Endothelial cell of umbilical vein (primary cell): Measurements from ENCODE around the gene HSP90AA1. TPM values are rescaled to one million over a fixed set of nuclear protein-coding genes. Genes with fewer than 3 reads are reported as not detected.

Source experiments
- BruUV-seq: library from RNA; stranded (reverse); fragments of 400-500 nt; replicated peaks from 2 replicates; lab custom pipeline; 2021; lab: Mats Ljungman, UMichigan
- CTCF ChIA-PET: fragments of 300-600, 350-600 bp; sonication (Branson Sonifier 250); formaldehyde crosslinking; loops from one replicate; lab custom pipeline; 2021; ENCODE audit warnings: antibody characterized with exemption, inconsistent platforms; lab: Charles Lee
- POLR2A ChIA-PET: fragments of 300-600, 350-600 bp; sonication (Branson Sonifier 250); formaldehyde crosslinking; loops from one replicate; lab custom pipeline; 2021; ENCODE audit warnings: antibody characterized with exemption, inconsistent platforms; lab: Charles Lee
- DNase-seq: peaks from one replicate; pipeline ENCODE4 v3.0.0-alpha.2; 2011; ENCODE audit warnings: low read depth, low spot score
- FAIRE-seq: peaks from 2 replicates; lab custom pipeline; 2011; peaks lifted over from hg19 to GRCh38; lab: Jason Lieb, UNC
- H2AFZ ChIP-seq: 2 replicates; pipeline ENCODE4 v1.6.0; 2012; ENCODE audit warnings: low read depth, low read length, control low read depth, inconsistent platforms
- H3K27ac ChIP-seq: 2 replicates; pipeline ENCODE4 v1.5.1; 2011; ENCODE audit warnings: low read depth, mild to moderate bottlenecking, control low read depth, low read length, moderate library complexity; ENCODE audit not compliant: insufficient read depth
- H3K27me3 ChIP-seq, 2 experiments: 2 replicates each; pipeline versions ENCODE4 v1.6.0 to v1.6.1; 2011; ENCODE audit warnings: low read length in 2 of 2, mixed read lengths in 1 of 2; ENCODE audit not compliant: control insufficient read depth in 2 of 2, insufficient read depth in 2 of 2
- H3K36me3 ChIP-seq, 2 experiments: 2 replicates in 1 of 2; 3 replicates in 1 of 2; pipeline ENCODE4 v1.5.1; 2011; ENCODE audit warnings: low read length in 2 of 2, mild to moderate bottlenecking in 1 of 2, moderate library complexity in 1 of 2; ENCODE audit not compliant: control insufficient read depth in 2 of 2, insufficient read depth in 2 of 2; ENCODE audit errors: extremely low read depth in 1 of 2
- H3K4me1 ChIP-seq: 3 replicates; pipeline ENCODE4 v1.5.1; 2011; ENCODE audit warnings: mild to moderate bottlenecking, low read length; ENCODE audit not compliant: control insufficient read depth, insufficient read depth; ENCODE audit errors: extremely low read depth
- H3K4me2 ChIP-seq: 2 replicates; pipeline ENCODE4 v1.6.1; 2011; ENCODE audit warnings: low read length, control low read depth, mixed read lengths; ENCODE audit not compliant: insufficient read depth
- H3K4me3 ChIP-seq, 3 experiments: fragments of 200-600 bp in 1 of 3; sonication (generic), shearing (Covaris generic) in 1 of 3; replicated peaks in 1 of 3; 2 replicates each; pipeline ENCODE4 v1.5.1; 2011 to 2016; ENCODE audit warnings: control low read depth in 3 of 3, low read length in 3 of 3, mild to moderate bottlenecking in 2 of 3, inconsistent platforms in 1 of 3, low read depth in 1 of 3, moderate library complexity in 1 of 3; ENCODE audit not compliant: insufficient read depth in 1 of 3
- H3K79me2 ChIP-seq: 2 replicates; pipeline ENCODE4 v1.6.0; 2012; ENCODE audit warnings: low read length, inconsistent platforms; ENCODE audit not compliant: control insufficient read depth, insufficient read depth
- H3K9ac ChIP-seq: replicated peaks from 2 replicates; pipeline ENCODE3; 2011; ENCODE audit warnings: low read length, control low read depth; ENCODE audit not compliant: insufficient read depth; ENCODE audit errors: extremely low read depth
- H3K9me1 ChIP-seq: replicated peaks from 3 replicates; pipeline ENCODE4 v1.6.0; 2011; ENCODE audit warnings: mild to moderate bottlenecking, low read length; ENCODE audit not compliant: control insufficient read depth, insufficient read depth; ENCODE audit errors: extremely low read depth
- H3K9me3 ChIP-seq: replicated peaks from 2 replicates; pipeline ENCODE4 v1.5.1; 2012; ENCODE audit warnings: low read length, inconsistent platforms; ENCODE audit not compliant: control insufficient read depth, insufficient read depth
- H4K20me1 ChIP-seq: replicated peaks from 2 replicates; pipeline ENCODE3; 2011; ENCODE audit warnings: mild to moderate bottlenecking, low read length; ENCODE audit not compliant: control insufficient read depth, insufficient read depth; ENCODE audit errors: extremely low read depth
- EZH2 ChIP-seq: IDR thresholded peaks from 2 replicates; pipeline ENCODE4 v1.6.1; 2012; ENCODE audit warnings: borderline replicate concordance, low read depth, mild to moderate bottlenecking, moderate library complexity, low read length, inconsistent platforms; ENCODE audit not compliant: severe bottlenecking
- FOS ChIP-seq: IDR thresholded peaks from 2 replicates; pipeline ENCODE4 v1.6.1; 2011; ENCODE audit warnings: mild to moderate bottlenecking, low read length, moderate library complexity, borderline replicate concordance; ENCODE audit not compliant: insufficient read depth
- GATA2 ChIP-seq: IDR thresholded peaks from 2 replicates; pipeline ENCODE4 v1.7.0; 2011; ENCODE audit warnings: low read depth, mild to moderate bottlenecking, moderate library complexity, mixed read lengths, low read length; ENCODE audit not compliant: insufficient read length, insufficient read depth
- JUN ChIP-seq: IDR thresholded peaks from 2 replicates; pipeline ENCODE4 v1.6.1; 2011; ENCODE audit warnings: borderline replicate concordance, low read depth; ENCODE audit not compliant: insufficient read length, insufficient read depth
- MYC ChIP-seq: IDR thresholded peaks from one replicate; pipeline ENCODE4 v1.6.1; 2011; ENCODE audit warnings: mild to moderate bottlenecking, low read depth, low read length
- POLR2A ChIP-seq: IDR thresholded peaks from 2 replicates; pipeline ENCODE4 v1.6.1; 2012; ENCODE audit warnings: low read depth, mild to moderate bottlenecking, control low read depth, low read length
- POLR2AphosphoS5 ChIP-seq: IDR thresholded peaks from 2 replicates; pipeline ENCODE4 v1.6.1; 2012; ENCODE audit warnings: low read depth, mild to moderate bottlenecking, control low read depth, low read length, moderate library complexity; ENCODE audit not compliant: insufficient read depth
- dilution Hi-C: fragments of 300-500 bp; cut with MboI; formaldehyde crosslinking; loops from one replicate; pipeline ENCODE4 v1.15.0; 2019; ENCODE audit warnings: low sequenced_read_pairs; ENCODE audit not compliant: extremely low pct_ligation_motif_present
- intact Hi-C: fragments of 100-400 bp; cut with micrococcal nuclease; formaldehyde crosslinking; loops from one replicate; pipeline ENCODE4 v1.10.0; 2022
- polyA plus RNA-seq, 4 experiments: library from polyadenylated mRNA; depleted of rRNA in 3 of 4; stranded (reverse) in 3 of 4; unstranded in 1 of 4; fragments of >200 nt; gene quantifications; 2 replicates each; pipeline versions ENCODE4 v1.2.1 to v1.2.3, GENCODE V29; 2011 to 2012; ENCODE audit warnings: missing spikeins in 1 of 4
- total RNA-seq: library from RNA; stranded (reverse); gene quantifications from 2 replicates; pipeline ENCODE4 v1.2.3, GENCODE V29; 2021
- TF ChIP-seq, protein P1 (sequence below): IDR thresholded peaks from 2 replicates; pipeline ENCODE4 v1.6.1; 2011; ENCODE audit not compliant: insufficient read depth, insufficient read length
- TF ChIP-seq, protein P2 (sequence below), 2 donors: IDR thresholded peaks; 1 replicate in 1 of 2; 2 replicates in 1 of 2; pipeline ENCODE4 v1.5.1; 2011; ENCODE audit warnings: low read length in 2 of 2, mild to moderate bottlenecking in 2 of 2, moderate library complexity in 2 of 2, control low read depth in 1 of 2, inconsistent platforms in 1 of 2, low read depth in 1 of 2; ENCODE audit not compliant: insufficient read depth in 1 of 2; ENCODE audit errors: extremely low read depth in 1 of 2

Gene HSP90AA1
- total and polyA plus RNA-seq, 2 donors (not counting 3 experiments of a cell fraction or from before 2014, with no cell fraction given) = 266 to 540 TPM

DNA sequence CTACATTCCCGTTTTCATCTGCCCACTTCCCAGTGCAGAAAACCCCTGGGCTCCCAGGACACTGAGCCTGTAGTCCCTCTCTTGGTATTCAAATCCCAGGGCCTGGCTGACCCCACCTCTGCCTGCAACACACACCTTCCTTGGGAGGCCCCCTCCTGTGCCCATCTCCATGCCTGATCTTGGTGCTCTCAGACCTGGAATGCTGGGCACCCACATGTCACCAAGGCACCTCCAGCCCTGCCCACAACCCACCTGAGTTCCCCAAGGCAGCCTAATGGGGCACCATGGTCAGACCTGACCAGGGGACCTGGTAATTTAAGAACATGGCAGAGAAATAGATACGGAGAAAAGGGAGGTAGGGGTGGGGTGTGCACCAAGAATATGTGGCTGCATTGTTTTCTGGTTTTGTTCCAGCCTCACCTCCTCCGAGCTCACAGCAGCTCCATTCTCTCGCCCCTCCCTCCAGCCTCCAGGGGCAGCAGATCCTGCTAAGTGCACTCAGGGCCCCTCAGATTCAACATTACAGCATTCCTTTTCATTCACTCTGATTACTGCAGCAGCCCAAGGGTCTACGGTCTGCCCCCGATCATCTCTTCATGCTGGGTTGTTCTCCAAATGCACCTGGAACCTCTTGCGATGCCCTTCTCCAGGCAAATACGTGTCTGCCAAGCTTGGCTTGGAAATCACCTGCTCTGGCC lies 9.2 kb upstream of the HSP90AA1 start:
- intact Hi-C loops = loop anchor here (1.0 to 10.0 kb wide), 6 partner anchors 9 to 391 kb away; partner anchors contain the start of gene HSP90AA1
- Histone ChIP-seq H3K9me3 (no peaks in the 10 kb centered on the region), H2AFZ (peak overlapping the region; percentile 23), H4K20me1 (no peaks in the 10 kb centered on the region), H3K4me3 (no peak overlapping the region), H3K4me2 (no peak overlapping the region), H3K27ac (no peak overlapping the region), H3K9ac (no peak overlapping the region), H3K9me1 (no peaks in the 10 kb centered on the region), H3K36me3 (no peaks in the 10 kb centered on the region), H3K4me1 (no peaks in the 10 kb centered on the region), H3K79me2 (no peaks in the 10 kb centered on the region), H3K27me3 (no peaks in the 10 kb centered on the region)
- dilution Hi-C loops = no loop called here
- CTCF ChIA-PET = interaction anchor here (0.5 to 5.0 kb wide), 24 partner anchors 8 to 388 kb away, joined by 3 to 87 read pairs (median 4); no protein-coding TSS in a partner anchor
- FAIRE-seq (no peak), DNase-seq (no peak)
- no TSS peak for BruUV-seq
- POLR2A ChIA-PET = interaction anchor here (1.5 kb wide), 1 partner anchor 33 kb away, joined by 3 read pairs; no protein-coding TSS in a partner anchor
- TF ChIP-seq MYC (no peak), FOS (no peak), POLR2A (no peak)

DNA sequence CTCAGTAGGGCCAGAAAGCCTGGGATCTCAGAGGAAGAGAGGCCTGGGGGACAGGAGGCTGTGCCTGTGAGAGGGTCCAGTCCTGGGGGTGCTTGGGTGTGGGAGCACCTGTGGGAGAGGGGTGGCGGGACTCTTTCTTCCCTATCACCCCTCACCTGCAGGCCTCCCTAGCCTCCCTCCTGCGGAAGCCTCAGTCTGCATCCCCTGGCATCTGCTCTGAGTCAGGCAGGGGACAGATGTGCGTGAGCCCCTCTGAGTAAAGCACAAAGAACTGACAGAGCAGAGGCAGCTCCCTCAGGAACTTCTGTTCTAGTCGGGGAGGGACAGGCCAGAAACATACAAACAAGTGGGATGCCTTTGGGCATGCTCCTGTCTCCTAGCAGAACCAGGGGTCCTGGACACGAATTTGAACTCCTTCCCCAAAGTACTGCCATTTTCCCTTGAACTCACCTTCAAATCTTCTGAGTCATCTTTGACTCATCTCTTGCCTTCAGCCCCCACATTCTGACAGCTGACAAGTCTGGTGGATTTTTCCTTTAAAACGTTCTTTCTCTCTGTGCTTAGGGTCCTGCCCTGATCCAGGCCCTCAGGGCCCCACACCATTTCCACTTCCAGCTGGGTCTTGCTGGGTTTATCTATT lies 8.5 kb upstream of the HSP90AA1 start:
- dilution Hi-C loops (no loop called here), intact Hi-C loops (loop anchor here (10.0 kb wide), 1 partner anchor 391 kb away; no protein-coding TSS in a partner anchor)
- Histone ChIP-seq H3K27me3 (no peaks in the 10 kb centered on the region), H3K27ac (no peak overlapping the region), H3K4me2 (no peak overlapping the region), H4K20me1 (no peaks in the 10 kb centered on the region), H3K9me3 (no peaks in the 10 kb centered on the region), H3K79me2 (no peaks in the 10 kb centered on the region), H3K4me1 (no peaks in the 10 kb centered on the region), H3K36me3 (no peaks in the 10 kb centered on the region), H3K4me3 (no peak overlapping the region), H2AFZ (no peak overlapping the region), H3K9ac (no peak overlapping the region), H3K9me1 (no peaks in the 10 kb centered on the region)
- ChIA-PET POLR2A (interaction anchor here (0.6 kb wide), 1 partner anchor 428 kb away, joined by 3 read pairs; no protein-coding TSS in a partner anchor), CTCF (interaction anchor here (0.9 to 5.0 kb wide), 15 partner anchors 7 to 388 kb away, joined by 3 to 87 read pairs (median 6); no protein-coding TSS in a partner anchor)
- FAIRE-seq (no peak), DNase-seq (no peak)
- TF ChIP-seq FOS (no peak), GATA2 (no peak), POLR2A (no peak), POLR2AphosphoS5 (no peak), EZH2 (no peak), MYC (no peak), JUN (no peak)
- TF ChIP-seq, protein P1, sequence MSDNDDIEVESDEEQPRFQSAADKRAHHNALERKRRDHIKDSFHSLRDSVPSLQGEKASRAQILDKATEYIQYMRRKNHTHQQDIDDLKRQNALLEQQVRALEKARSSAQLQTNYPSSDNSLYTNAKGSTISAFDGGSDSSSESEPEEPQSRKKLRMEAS = no peak
- TF ChIP-seq, protein P2, sequence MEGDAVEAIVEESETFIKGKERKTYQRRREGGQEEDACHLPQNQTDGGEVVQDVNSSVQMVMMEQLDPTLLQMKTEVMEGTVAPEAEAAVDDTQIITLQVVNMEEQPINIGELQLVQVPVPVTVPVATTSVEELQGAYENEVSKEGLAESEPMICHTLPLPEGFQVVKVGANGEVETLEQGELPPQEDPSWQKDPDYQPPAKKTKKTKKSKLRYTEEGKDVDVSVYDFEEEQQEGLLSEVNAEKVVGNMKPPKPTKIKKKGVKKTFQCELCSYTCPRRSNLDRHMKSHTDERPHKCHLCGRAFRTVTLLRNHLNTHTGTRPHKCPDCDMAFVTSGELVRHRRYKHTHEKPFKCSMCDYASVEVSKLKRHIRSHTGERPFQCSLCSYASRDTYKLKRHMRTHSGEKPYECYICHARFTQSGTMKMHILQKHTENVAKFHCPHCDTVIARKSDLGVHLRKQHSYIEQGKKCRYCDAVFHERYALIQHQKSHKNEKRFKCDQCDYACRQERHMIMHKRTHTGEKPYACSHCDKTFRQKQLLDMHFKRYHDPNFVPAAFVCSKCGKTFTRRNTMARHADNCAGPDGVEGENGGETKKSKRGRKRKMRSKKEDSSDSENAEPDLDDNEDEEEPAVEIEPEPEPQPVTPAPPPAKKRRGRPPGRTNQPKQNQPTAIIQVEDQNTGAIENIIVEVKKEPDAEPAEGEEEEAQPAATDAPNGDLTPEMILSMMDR (IDR thresholded peaks at IDR 0.05; ENCODE audit: extremely low read depth in 1 of 2, insufficient read depth in 1 of 2, low read depth in 1 of 2, low read length in 2 of 2) = no peak
- no TSS peak for BruUV-seq
